ENCODE data around the gene PRELID1.

GRCh38 chr5:177335701-177336065 lies 32.1 kb downstream of the PRELID1 start:
- no peak for TF ChIP-seq EZH2 (IDR thresholded peaks at IDR 0.05; ENCODE audit: borderline replicate concordance, control insufficient read depth, low read depth, low read length)
- TF ChIP-seq CTCF (IDR thresholded peaks at IDR 0.05 in 2 of 3, conservative IDR thresholded peaks at IDR 0.05 in 1 of 3; ENCODE audit: control insufficient read depth in 2 of 3, extremely low read depth in 1 of 3, insufficient read depth in 1 of 3, low read depth in 3 of 3, low read length in 3 of 3): no peak
- TF ChIP-seq FOXK2 (IDR thresholded peaks at IDR 0.05): no peak
- TF ChIP-seq POLR2A (IDR thresholded peaks at IDR 0.05; ENCODE audit: low read depth, low read length): no peak
- TF ChIP-seq HDGF (IDR thresholded peaks at IDR 0.05): no peak
- no peak for TF ChIP-seq SREBF2 (IDR thresholded peaks at IDR 0.05; ENCODE audit: low read length)
- TF ChIP-seq SUPT20H (IDR thresholded peaks at IDR 0.05; ENCODE audit: borderline replicate concordance, control insufficient read depth, low read depth, low read length): no peak
- no peak for TF ChIP-seq RELA (IDR thresholded peaks at IDR 0.05; ENCODE audit: borderline replicate concordance, partially characterized antibody)
- no peak for TF ChIP-seq SUZ12 (IDR thresholded peaks at IDR 0.05; ENCODE audit: unreplicated experiment)
- no peak for TF ChIP-seq BACH1 (IDR thresholded peaks at IDR 0.05; ENCODE audit: borderline replicate concordance)
- no peak for TF ChIP-seq POLR2AphosphoS5 (IDR thresholded peaks at IDR 0.05; ENCODE audit: low read length)
- TF ChIP-seq CREB1 (IDR thresholded peaks at IDR 0.05; ENCODE audit: low read depth): no peak
- TF ChIP-seq IKZF2 (IDR thresholded peaks at IDR 0.05): no peak
